Activated T-helper 17 cell treated with anti-CD3 and anti-CD28 coated beads, Interleukin-2, amount 50 U/mL, for 72 hours (primary cell): ENCODE data around the gene PRCD. TPM values are rescaled to one million over a fixed set of nuclear protein-coding genes. Genes with fewer than 3 reads are reported as not detected.
"Not testable (repeated sequence)": the region's sequence is repeated elsewhere in the genome, so short reads cannot be mapped to it uniquely, and the experiment has no call there.

Experiments
- ATAC-seq: fragments of 150-1000 bp; cut with Tn5 transposase; replicated peaks from 2 replicates; pipeline ENCODE4 v1.10.0; 2021; ENCODE audit warnings: mild to moderate bottlenecking, moderate library complexity
- H3K27ac Mint-ChIP-seq: one replicate; pipeline ENCODE4 v1.8.0; 2022; ENCODE audit warnings: mixed read lengths
- H3K27me3 Mint-ChIP-seq: one replicate; pipeline ENCODE4 v1.8.0; 2022; ENCODE audit warnings: mixed read lengths
- H3K36me3 Mint-ChIP-seq: one replicate; pipeline ENCODE4 v1.8.0; 2022; ENCODE audit warnings: low read depth, mild to moderate bottlenecking, mixed read lengths
- H3K4me1 Mint-ChIP-seq: one replicate; pipeline ENCODE4 v1.8.0; 2022; ENCODE audit warnings: mixed read lengths
- H3K4me3 Mint-ChIP-seq: one replicate; pipeline ENCODE4 v1.8.0; 2022; ENCODE audit warnings: mild to moderate bottlenecking, mixed read lengths
- H3K9me3 Mint-ChIP-seq: one replicate; pipeline ENCODE4 v1.8.0; 2022; ENCODE audit warnings: mixed read lengths
- total RNA-seq, 2 donors: library from RNA; stranded (reverse); gene quantifications; one replicate each; pipeline ENCODE4 v1.2.3, GENCODE V29; 2022

Gene PRCD
- total RNA-seq, 2 donors from 2014 or later, result not detected

DNA sequence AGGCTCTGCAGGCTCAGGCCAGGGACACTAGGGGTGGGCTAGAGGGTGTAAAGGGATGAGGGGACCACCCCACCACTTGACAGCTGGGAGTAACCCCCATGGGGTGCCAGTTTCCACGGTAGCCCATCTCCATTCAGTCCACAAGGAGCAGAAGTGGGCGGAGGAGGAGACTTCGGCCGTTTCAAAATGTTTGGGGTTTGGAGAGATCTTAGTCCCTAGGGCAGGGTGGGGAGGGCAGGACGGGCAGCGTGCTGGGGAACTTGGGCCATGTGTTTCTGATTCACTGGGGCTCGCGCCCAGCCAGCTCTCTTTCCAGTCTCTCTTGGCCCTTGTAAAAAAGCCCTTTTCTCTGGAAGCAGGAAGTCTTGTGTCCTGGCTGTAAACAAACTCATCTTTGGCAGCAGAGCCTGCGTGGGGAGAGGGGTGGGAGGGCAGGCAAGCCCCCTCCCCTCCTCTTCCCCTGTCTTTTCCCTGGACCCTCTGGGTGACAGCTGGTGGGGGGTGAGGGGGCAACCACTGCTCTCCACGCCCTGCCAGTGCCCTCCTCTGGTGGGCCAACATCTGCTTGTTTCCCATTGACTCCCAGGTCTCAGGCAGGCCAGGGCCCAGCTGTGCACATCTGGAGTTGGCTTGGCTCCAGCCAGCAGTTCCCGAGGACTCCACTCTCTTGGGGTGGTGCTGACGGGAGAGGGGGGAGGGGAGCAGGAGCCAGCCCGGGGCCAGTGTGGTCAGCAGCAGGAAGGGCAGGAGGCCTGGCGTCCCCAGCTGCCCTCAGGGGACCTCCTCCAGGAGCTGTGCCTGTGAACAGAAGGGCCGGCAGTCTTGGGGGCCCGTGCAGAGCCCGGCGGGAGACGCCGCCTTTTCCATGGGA, 10.4 kb upstream of the PRCD start:
- Mint-ChIP-seq H3K27ac (no peak overlapping the region), H3K4me3 (no peak overlapping the region), H3K27me3 (no peaks in the 10 kb centered on the region), H3K36me3 (no peaks in the 10 kb centered on the region), H3K4me1 (peaks cover 10% of the 10 kb centered on the region), H3K9me3 (no peaks in the 10 kb centered on the region)
- no peak for ATAC-seq

DNA sequence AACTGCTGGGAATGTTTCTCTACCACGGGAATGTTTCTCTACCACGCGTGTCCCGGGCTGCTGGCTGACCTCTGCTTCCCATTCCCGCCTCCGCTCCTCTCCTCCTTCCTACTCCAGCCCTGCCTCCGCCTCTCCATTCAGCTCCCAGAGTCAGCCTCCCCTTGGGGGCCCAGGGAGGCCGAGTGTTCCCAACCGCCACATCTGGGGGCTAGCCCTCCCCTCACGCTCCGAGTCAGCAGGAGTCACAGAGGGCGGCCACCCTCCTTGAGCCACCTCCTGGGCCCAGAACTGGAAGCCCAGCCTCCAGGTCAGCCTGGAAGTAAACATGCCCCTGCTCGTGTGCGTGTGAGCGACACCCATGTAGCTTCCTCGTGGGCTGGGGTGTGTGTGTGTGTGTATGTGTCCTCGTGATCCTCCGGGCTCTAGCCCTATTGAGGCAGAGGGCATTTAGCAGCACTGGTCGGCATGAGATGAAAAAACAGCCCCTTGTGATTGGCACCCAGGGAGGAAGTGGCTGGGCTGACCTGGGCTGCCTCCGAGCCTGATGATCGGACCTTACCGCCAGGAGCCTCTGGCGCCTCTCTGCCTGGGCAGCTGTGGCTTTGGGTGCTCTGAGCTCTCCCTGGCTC, 9.6 kb upstream of the PRCD start:
- no peaks in the 10 kb centered on the region for H3K27me3 Mint-ChIP-seq
- peaks cover 10% of the 10 kb centered on the region for H3K4me1 Mint-ChIP-seq
- no peaks in the 10 kb centered on the region for H3K36me3 Mint-ChIP-seq
- H3K27ac Mint-ChIP-seq, result no peak overlapping the region
- no peak for ATAC-seq
- no peak overlapping the region for H3K4me3 Mint-ChIP-seq
- H3K9me3 Mint-ChIP-seq, result no peaks in the 10 kb centered on the region

DNA sequence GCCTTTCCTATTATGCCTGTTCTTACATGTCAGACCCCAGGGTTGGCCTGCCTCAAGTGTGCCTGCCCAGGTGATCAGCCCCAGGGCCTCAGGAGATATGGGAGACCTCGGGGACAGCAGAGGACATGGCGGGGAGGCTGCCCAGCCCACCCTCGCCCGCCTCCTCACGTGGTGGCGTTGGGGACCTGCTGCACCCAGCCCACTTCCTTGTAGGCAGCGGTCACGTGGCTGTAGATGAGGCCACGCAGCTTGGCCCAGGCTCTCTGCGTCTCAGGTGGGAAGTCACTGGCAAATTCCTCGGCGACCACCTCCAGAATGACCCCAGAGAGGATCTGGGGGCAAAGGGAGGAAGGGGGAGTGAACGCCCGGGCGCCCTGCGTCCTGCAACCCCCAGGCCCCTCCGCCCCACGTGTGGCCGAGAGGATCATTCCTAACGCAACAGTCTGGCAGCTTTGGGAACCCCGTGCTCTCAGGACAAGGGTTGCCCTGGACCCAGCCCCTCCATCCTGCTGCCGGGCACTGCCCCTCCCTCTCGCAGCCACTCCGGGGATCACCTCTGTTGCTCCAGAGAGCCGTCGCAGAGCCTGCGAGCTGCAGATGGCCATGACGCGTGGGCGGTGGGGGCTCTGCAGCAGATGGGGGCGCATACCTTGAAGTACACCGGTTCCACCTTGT, 8.9 kb upstream of the PRCD start:
- H3K4me3 Mint-ChIP-seq, result no peak overlapping the region
- H3K4me1 Mint-ChIP-seq, result peaks cover 10% of the 10 kb centered on the region
- no peak for ATAC-seq
- H3K36me3 Mint-ChIP-seq, result no peaks in the 10 kb centered on the region
- no peaks in the 10 kb centered on the region for H3K9me3 Mint-ChIP-seq
- H3K27me3 Mint-ChIP-seq, result no peaks in the 10 kb centered on the region
- H3K27ac Mint-ChIP-seq, result no peak overlapping the region

DNA sequence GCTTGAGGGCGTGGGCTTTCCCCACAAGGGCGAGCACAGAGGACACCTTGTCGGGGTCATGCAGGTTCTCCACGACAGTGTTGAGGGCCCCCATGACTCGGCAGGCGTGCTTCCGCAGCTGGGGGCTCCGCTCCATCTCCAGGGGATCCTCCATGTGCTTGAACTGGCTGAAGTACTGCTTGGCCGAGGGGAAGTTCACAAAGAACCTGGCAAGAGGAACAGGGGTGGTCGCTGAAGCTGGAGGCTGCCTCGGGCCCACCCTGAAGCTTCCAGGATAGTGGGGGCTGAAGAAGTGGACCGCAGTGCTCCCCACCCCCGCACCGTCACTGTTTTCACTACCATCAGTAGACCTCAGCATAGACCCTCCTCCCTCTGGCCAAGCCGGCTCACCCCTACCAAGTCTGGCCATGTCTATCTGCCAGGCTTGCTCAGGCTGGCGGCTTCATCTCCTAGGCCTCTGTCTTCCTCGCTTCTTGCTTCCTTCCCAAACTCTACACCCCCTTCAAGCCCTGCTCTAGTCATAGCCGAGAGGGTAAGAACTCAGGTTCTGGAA, 8.3 kb upstream of the PRCD start:
- Mint-ChIP-seq H3K4me3 (no peak overlapping the region), H3K9me3 (no peaks in the 10 kb centered on the region), H3K27ac (peak overlapping the region; percentile 81), H3K36me3 (no peaks in the 10 kb centered on the region), H3K4me1 (peaks cover 10% of the 10 kb centered on the region), H3K27me3 (peaks cover 4% of the 10 kb centered on the region)
- no peak for ATAC-seq

DNA sequence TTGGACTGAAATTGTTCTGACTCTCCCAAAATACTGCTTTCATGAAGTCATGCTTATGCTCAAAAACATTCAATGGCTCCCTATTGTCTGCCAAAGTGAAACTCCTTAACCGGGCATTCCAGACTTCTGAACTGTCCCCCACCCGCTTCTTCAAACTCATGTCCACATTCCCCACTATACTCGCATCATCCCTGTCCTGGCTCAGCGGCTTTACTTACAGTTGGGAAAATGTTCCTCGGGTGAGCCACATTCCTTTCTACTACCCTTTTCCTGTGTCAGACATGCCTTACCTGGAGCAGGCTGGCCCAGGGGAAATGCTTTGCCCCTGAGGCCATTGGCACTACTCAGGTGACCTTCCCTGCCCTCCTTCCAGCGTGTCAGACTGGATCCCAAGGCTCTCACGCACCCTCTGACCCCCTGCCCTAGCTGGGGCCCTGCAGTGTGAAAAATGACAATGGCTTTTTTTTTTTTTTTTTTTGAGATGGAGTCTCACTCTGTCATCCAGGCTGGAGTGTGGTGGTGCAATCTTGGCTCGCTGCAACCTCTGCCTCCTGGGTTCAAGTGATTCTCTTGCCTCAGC, 7.7 kb upstream of the PRCD start:
- no peak overlapping the region for H3K4me3 Mint-ChIP-seq
- peaks cover 8% of the 10 kb centered on the region for H3K27me3 Mint-ChIP-seq
- no peaks in the 10 kb centered on the region for H3K9me3 Mint-ChIP-seq
- H3K36me3 Mint-ChIP-seq, result no peaks in the 10 kb centered on the region
- H3K27ac Mint-ChIP-seq, result peak overlapping the region; percentile 81
- peaks cover 9% of the 10 kb centered on the region for H3K4me1 Mint-ChIP-seq
- no peak for ATAC-seq

DNA sequence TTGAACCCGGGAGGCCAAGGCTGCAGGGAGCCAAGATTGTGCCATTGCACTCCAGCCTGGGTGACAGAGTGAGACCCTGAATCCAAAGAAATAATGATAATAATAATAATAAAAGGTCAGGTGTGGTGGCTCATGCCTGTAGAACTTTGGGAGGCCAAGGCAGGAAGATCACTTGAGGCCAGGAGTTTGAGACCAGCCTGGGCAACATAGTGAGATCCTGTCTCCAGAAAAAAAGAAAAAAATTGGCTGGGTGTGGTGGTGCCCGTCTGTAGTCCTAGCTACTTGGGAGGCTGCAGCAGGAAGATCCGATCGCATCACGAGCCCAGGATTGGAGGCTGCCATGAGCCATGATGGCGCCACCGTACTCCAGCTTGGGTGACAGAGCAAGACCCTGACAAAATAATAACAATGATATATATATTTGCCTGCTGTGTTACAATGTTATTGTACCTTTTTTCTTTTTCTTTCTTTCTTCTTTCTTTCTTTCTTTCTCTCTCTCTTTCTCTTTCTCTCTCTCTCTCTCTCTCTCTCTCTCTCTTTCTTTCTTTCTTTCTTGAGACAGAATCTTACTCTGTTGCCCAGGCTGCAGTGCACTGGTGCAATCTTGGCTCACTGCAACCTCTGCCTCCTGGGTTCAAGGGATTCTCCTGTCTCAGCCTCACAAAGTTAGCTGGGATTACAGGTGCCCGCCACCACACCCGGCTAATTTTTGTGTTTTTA, 6.0 kb upstream of the PRCD start:
- not testable (repeated sequence) for H3K27me3 Mint-ChIP-seq, H3K9me3 Mint-ChIP-seq, ATAC-seq, H3K27ac Mint-ChIP-seq, H3K36me3 Mint-ChIP-seq, H3K4me1 Mint-ChIP-seq, H3K4me3 Mint-ChIP-seq

DNA sequence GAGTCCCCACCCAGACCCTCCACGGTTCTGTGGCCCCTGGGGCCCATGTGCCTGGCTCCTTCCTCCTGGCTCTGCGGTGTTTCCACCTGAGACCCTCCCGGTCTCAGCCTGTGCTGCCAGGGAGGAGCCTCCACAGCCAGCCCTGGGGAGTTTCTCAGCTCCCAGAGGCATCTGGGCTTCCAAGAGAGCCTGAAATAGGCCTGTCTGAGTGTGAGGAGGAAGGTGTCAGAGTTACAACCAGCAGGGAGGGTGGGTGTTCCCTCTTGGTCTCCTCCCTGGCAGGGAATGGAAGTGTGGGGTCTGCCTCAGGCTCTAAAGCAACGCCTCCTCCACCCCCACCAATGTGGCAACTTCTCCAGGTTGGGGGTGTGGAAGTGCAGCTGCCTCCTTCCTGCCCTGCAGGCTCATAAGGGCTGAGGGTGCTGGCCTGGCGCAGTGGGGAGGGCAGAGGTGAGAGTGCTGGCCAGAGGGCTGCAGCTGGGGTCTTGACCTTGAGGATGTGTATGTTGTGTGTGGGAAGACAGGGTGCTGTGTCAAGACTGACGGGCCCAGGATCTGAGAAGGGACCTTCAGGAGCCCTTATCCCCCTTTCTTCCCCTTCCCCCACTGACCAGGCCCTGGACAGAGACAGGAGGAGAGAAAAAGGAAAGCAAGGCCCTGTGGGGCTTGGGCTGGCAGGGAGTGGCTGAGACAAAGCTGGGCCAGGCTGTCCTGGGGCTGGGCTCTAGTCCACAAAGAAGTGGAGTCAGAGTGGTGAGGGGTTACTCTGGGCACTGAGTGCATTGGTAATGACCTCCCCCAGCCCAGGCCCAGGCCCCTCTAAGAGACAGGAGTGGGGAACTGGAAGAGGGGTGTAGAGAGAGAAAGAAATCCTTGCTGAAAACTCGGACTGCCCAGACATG, 4.8 kb upstream of the PRCD start:
- peaks cover 19% of the 10 kb centered on the region for H3K27me3 Mint-ChIP-seq
- H3K9me3 Mint-ChIP-seq, result no peaks in the 10 kb centered on the region
- no peak overlapping the region for H3K27ac Mint-ChIP-seq
- no peaks in the 10 kb centered on the region for H3K36me3 Mint-ChIP-seq
- no peaks in the 10 kb centered on the region for H3K4me1 Mint-ChIP-seq
- H3K4me3 Mint-ChIP-seq, result no peak overlapping the region
- ATAC-seq, result no peak

DNA sequence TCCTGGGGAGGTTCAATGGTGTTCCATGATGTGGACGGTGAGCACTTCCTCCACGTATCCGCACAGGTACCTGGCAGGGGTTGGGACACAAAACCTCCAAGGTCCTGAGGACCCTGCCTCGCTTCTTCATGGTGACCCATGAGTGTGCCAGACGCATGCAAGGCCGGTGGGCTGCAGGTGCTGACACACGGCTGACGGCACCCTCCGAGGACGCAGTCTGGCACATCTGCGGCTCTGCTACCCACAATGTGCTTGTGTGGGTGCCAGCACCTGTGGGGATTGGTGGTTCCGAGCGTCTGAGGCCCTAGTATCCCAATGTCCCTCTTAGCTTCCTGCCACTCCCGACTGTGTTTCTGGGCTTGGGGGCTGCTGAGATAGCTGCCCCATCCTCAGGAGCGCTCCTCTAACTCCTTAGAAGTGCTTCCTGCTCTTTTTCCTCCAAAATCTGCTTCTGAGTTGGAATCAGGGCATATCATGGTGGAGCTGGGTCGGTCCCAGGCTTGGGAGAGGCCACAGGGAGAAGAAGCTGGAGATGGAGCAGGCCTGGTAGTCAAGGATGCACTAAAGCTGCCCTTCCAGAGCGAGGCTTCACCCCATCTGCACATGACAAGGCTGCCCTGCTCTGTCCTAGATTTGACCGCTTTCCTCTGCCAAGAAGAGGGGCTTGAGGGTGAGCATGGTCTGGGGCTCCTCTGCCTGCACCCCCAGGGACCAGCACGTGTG, 3.9 kb upstream of the PRCD start:
- H3K4me1 Mint-ChIP-seq, result no peaks in the 10 kb centered on the region
- H3K36me3 Mint-ChIP-seq, result no peaks in the 10 kb centered on the region
- no peak for ATAC-seq
- peaks cover 19% of the 10 kb centered on the region for H3K27me3 Mint-ChIP-seq
- no peaks in the 10 kb centered on the region for H3K9me3 Mint-ChIP-seq
- H3K4me3 Mint-ChIP-seq, result no peak overlapping the region
- no peak overlapping the region for H3K27ac Mint-ChIP-seq

DNA sequence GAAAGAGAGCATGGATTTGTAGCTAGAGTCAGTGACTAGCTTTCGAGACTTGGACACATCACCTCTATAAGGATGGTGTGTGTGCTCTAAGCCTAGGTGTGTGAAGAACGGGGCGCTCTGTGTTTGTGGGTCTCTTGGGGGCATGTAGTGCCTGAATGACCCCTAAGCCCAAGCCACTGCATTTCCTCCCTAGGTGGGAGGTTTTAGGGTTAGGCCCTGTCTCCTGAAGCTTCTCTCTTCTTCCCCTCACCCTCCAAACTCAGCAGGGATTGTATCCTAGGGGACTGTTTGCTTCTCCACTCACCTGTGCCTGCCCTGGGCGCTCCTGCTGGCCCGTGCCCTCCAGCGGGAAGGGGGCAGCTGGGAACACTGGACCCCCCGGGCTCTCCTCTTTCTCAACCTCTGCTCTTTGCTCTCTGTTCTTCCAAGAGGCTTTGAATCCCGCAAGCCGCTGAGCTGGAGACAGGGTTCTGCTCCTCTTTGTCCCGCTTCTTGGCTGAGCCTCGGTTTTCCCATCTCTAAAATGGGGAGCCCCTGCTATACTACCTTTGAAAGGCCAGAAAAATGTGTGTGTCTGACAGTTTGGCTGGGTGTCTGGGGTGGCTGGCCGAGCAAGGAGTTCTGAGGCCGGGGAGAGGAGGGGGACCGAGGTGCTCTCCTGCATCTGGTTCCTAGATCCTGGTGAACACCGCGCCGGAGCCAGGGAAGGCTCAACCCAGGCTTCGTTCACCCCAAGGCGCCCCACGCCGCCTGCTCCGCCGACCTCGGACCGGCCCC, 3.1 kb upstream of the PRCD start:
- no peaks in the 10 kb centered on the region for H3K9me3 Mint-ChIP-seq
- no peak for ATAC-seq
- no peak overlapping the region for H3K4me3 Mint-ChIP-seq
- no peaks in the 10 kb centered on the region for H3K36me3 Mint-ChIP-seq
- no peaks in the 10 kb centered on the region for H3K4me1 Mint-ChIP-seq
- peaks cover 19% of the 10 kb centered on the region for H3K27me3 Mint-ChIP-seq
- no peak overlapping the region for H3K27ac Mint-ChIP-seq

DNA sequence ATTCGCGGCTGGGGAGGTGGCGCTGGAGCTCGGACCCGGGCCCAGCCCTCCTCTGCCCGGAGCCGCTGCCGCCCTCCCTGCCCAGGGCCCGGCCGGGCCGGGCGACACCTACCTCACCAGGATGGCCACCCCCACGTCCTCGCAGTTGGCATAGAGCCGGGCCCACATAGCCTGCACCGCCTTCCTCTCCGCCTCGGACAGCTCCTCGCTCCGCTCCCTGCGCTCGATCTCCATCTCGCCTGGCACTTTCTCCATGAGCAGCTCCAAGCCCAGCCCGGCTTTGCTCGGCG, 2.6 kb upstream of the PRCD start:
- no peaks in the 10 kb centered on the region for H3K36me3 Mint-ChIP-seq
- H3K4me1 Mint-ChIP-seq, result no peaks in the 10 kb centered on the region
- no peak overlapping the region for H3K27ac Mint-ChIP-seq
- no peak for ATAC-seq
- no peak overlapping the region for H3K4me3 Mint-ChIP-seq
- peaks cover 23% of the 10 kb centered on the region for H3K27me3 Mint-ChIP-seq
- no peaks in the 10 kb centered on the region for H3K9me3 Mint-ChIP-seq

DNA sequence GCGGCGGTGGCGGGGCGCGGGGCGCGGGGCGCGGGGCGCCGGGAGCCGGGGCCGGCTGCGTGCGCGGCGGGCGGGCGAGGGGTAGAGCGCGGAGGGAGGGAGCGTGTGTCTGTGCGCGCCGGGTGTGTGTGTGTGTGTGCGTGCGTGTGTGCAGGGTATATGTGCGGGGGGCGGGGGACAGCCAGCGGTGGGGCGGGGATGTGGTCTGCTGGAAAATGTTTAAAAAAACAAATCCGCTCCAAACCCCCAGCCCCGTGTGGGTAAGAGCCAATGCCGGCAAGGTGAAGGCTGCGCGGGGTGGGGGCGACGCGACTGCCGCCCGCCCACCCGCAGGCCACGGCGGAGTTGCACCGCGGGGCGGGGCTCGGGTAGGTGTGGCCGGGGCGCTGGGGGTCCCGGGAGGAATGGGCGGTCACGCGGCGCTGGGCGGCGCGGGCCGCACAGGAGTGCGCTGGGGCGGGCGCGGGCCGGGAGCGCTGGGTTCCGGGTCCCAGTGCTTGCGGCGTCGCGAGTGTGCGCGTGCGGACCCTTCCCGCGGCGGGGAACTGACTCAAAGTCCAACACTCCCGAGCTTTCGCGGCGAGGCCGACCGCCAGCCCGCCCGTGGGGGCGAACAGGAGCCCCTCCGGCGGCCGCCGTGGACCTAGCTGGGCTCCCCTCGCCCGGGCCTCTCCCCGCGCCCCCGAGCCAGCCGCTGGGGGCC, 2.1 kb upstream of the PRCD start, which contains the start of gene CYGB:
CYGB (minus strand) TSS at position 132 of the 703 bp plus-strand sequence. CDS start 167 bp downstream, outside the sequence.
- Mint-ChIP-seq H3K27me3 (peaks cover 28% of the 10 kb centered on the region), H3K36me3 (no peaks in the 10 kb centered on the region), H3K4me3 (no peak within 1 kb of the TSS), H3K9me3 (no peaks in the 10 kb centered on the region), H3K4me1 (no peaks in the 10 kb centered on the region), H3K27ac (no peak within 1 kb of the TSS)
- ATAC-seq, result no peak
